HCT116 (cell line): ENCODE measurements around the gene CNMD. TPM values are rescaled to one million over a fixed set of nuclear protein-coding genes. Genes with fewer than 3 reads are reported as not detected.

Experiments used
- ATAC-seq: fragments of 200-7000 bp; cut with Tn5 transposase; 2 replicates; pipeline ENCODE4 v1.9.1; 2020; ENCODE audit warnings: mild to moderate bottlenecking, moderate library complexity
- Bru-seq: library from RNA; stranded (reverse); fragments of 400-500 nt; gene quantifications from one replicate; lab custom pipeline; 2021; lab: Mats Ljungman, UMichigan
- BruChase-seq, 2 experiments: library from RNA; stranded (reverse); fragments of 400-500 nt; gene quantifications; one replicate each; lab custom pipeline; 2021; lab: Mats Ljungman, UMichigan
- BruUV-seq: library from RNA; stranded (reverse); fragments of 400-500 nt; replicated peaks from 2 replicates; lab custom pipeline; 2021; lab: Mats Ljungman, UMichigan
- CTCF ChIA-PET: fragments of 300-600 bp; sonication (Branson Sonifier 250); formaldehyde crosslinking; loops from one replicate; lab custom pipeline; 2021; ENCODE audit warnings: antibody characterized with exemption; lab: Charles Lee
- POLR2A ChIA-PET: fragments of 300-600, 350-600 bp; sonication (Branson Sonifier 250); formaldehyde crosslinking; loops from one replicate; lab custom pipeline; 2021; ENCODE audit warnings: antibody characterized with exemption; lab: Charles Lee
- RAD21 ChIA-PET, 2 experiments: fragments of 300-600 bp; sonication (Branson Sonifier 250); formaldehyde crosslinking; loops; one replicate each; lab custom pipeline; 2023; ENCODE audit warnings: low total read pairs in 2 of 2; ENCODE audit not compliant: uncharacterized antibody in 2 of 2, unreplicated experiment in 2 of 2, low non-redundant PET in 1 of 2; lab: Charles Lee
- DNase-seq: peaks from one replicate; pipeline ENCODE4 v3.0.0-alpha.2; 2010; ENCODE audit warnings: low read depth, low spot score
- H2AFZ ChIP-seq: fragments of 200-600 bp; shearing (Covaris generic), sonication (generic); 2 replicates; pipeline ENCODE4 v1.6.1; 2017; ENCODE audit warnings: low read depth, mixed run types, mixed read lengths, antibody characterized with exemption, low read length; ENCODE audit not compliant: poor library complexity, severe bottlenecking
- H3K27ac ChIP-seq: 2 replicates; pipeline ENCODE4 v1.5.1; 2012; ENCODE audit warnings: low read depth, low read length
- H3K27me3 ChIP-seq: fragments of 200-600 bp; sonication (generic); 2 replicates; pipeline ENCODE4 v1.6.1; 2016; ENCODE audit warnings: mixed run types, low read length, mixed read lengths; ENCODE audit not compliant: insufficient read depth
- H3K36me3 ChIP-seq, 2 experiments: fragments of 200-500 bp in 1 of 2; fragments of 200-600 bp in 1 of 2; sonication (Bioruptor generic) in 1 of 2; sonication (generic) in 1 of 2; 2 replicates each; pipeline versions ENCODE4 v1.5.1 to v1.6.1; 2014 to 2016; ENCODE audit warnings: low read length in 2 of 2, inconsistent platforms in 1 of 2, mixed read lengths in 1 of 2, mixed run types in 1 of 2; ENCODE audit not compliant: insufficient read depth in 2 of 2, control insufficient read depth in 1 of 2
- H3K4me1 ChIP-seq, 2 experiments: fragments of 200-600 bp in 1 of 2; sonication (generic) in 1 of 2; 2 replicates each; pipeline versions ENCODE4 v1.5.1 to v1.6.1; 2012 to 2017; ENCODE audit warnings: low read length in 2 of 2, inconsistent platforms in 1 of 2, mild to moderate bottlenecking in 1 of 2, mixed read lengths in 1 of 2, mixed run types in 1 of 2, moderate library complexity in 1 of 2; ENCODE audit not compliant: insufficient read depth in 2 of 2, control insufficient read depth in 1 of 2
- H3K4me2 ChIP-seq: fragments of 200-600 bp; sonication (generic); 2 replicates; pipeline ENCODE4 v1.6.1; 2017; ENCODE audit warnings: mixed run types, low read length, mixed read lengths
- H3K4me3 ChIP-seq, 2 experiments: fragments of 200-600 bp in 1 of 2; sonication (generic) in 1 of 2; replicated peaks in 1 of 2; 2 replicates each; pipeline ENCODE4 v1.5.1; 2011 to 2016; ENCODE audit warnings: low read length in 2 of 2, control low read depth in 1 of 2, low read depth in 1 of 2, mild to moderate bottlenecking in 1 of 2, mixed read lengths in 1 of 2, mixed run types in 1 of 2
- H3K79me2 ChIP-seq: fragments of 200-600 bp; sonication (generic); 2 replicates; pipeline ENCODE4 v1.6.1; 2017; ENCODE audit warnings: mild to moderate bottlenecking, mixed run types, low read length, moderate library complexity, mixed read lengths; ENCODE audit not compliant: insufficient read depth
- H3K9ac ChIP-seq: fragments of 200-600 bp; sonication (generic); 2 replicates; pipeline ENCODE4 v1.6.1; 2016; ENCODE audit warnings: low read length, mixed read lengths
- H3K9me2 ChIP-seq: fragments of 200-600 bp; sonication (generic), shearing (Covaris generic); 2 replicates; pipeline ENCODE4 v1.6.1; 2017; ENCODE audit warnings: mixed run types, mild to moderate bottlenecking, moderate library complexity; ENCODE audit not compliant: insufficient read depth
- H3K9me3 ChIP-seq, 2 experiments: fragments of 200-500 bp in 1 of 2; fragments of 200-600 bp in 1 of 2; sonication (Bioruptor generic) in 1 of 2; sonication (generic) in 1 of 2; 2 replicates each; pipeline ENCODE4 v1.6.1; 2014 to 2017; ENCODE audit warnings: low read length in 2 of 2, mixed read lengths in 2 of 2, inconsistent platforms in 1 of 2, low read depth in 1 of 2, mild to moderate bottlenecking in 1 of 2, mixed run types in 1 of 2, moderate library complexity in 1 of 2; ENCODE audit not compliant: control insufficient read depth in 1 of 2, insufficient read depth in 1 of 2
- H4K20me1 ChIP-seq: fragments of 200-600 bp; sonication (generic), shearing (Covaris generic); 2 replicates; pipeline ENCODE4 v1.6.1; 2017; ENCODE audit warnings: mixed run types, mild to moderate bottlenecking, moderate library complexity; ENCODE audit not compliant: insufficient read depth
- ATF3 ChIP-seq: IDR thresholded peaks from 2 replicates; pipeline ENCODE4 v1.6.1; 2012
- CEBPB ChIP-seq: IDR thresholded peaks from 2 replicates; pipeline ENCODE4 v1.6.1; 2012; ENCODE audit warnings: low read depth
- CTCF ChIP-seq, 3 experiments: fragments of 200-600 bp in 1 of 3; sonication (generic) in 1 of 3; IDR thresholded peaks in 2 of 3; conservative IDR thresholded peaks in 1 of 3; 2 replicates each; pipeline ENCODE4 v1.5.1; 2012 to 2017; ENCODE audit warnings: low read depth in 2 of 3, low read length in 2 of 3, antibody characterized with exemption in 1 of 3, borderline replicate concordance in 1 of 3, control low read depth in 1 of 3, mild to moderate bottlenecking in 1 of 3, mixed read lengths in 1 of 3, mixed run types in 1 of 3, moderate library complexity in 1 of 3; ENCODE audit not compliant: insufficient read depth in 1 of 3
- EGR1 ChIP-seq: IDR thresholded peaks from 2 replicates; pipeline ENCODE4 v1.6.1; 2012; ENCODE audit warnings: low read depth
- EZH2 ChIP-seq: fragments of 200-600 bp; sonication (generic); IDR thresholded peaks from 2 replicates; pipeline ENCODE4 v1.6.1; 2017; ENCODE audit warnings: antibody characterized with exemption, mixed run types
- EZH2phosphoT487 ChIP-seq: fragments of 200-600 bp; IDR thresholded peaks from 2 replicates; pipeline ENCODE4 v1.6.1; 2018; ENCODE audit warnings: antibody characterized with exemption, borderline replicate concordance
- FOSL1 ChIP-seq: IDR thresholded peaks from 2 replicates; pipeline ENCODE4 v1.6.1; 2012; ENCODE audit warnings: low read depth
- MAX ChIP-seq: IDR thresholded peaks from 2 replicates; pipeline ENCODE4 v1.6.1; 2012
- POLR2A ChIP-seq: IDR thresholded peaks from 2 replicates; pipeline ENCODE4 v1.7.0; 2011; ENCODE audit warnings: borderline replicate concordance; ENCODE audit not compliant: insufficient read depth, insufficient read length; ENCODE audit errors: extremely low read depth
- RAD21 ChIP-seq: IDR thresholded peaks from 2 replicates; pipeline ENCODE4 v1.6.1; 2012; ENCODE audit warnings: low read depth, mild to moderate bottlenecking
- REST ChIP-seq: IDR thresholded peaks from 2 replicates; pipeline ENCODE4 v1.6.1; 2012; ENCODE audit warnings: low read depth
- SIN3A ChIP-seq: IDR thresholded peaks from 2 replicates; pipeline ENCODE4 v1.6.1; 2012; ENCODE audit warnings: low read depth
- SP1 ChIP-seq: IDR thresholded peaks from 2 replicates; pipeline ENCODE4 v1.6.1; 2012; ENCODE audit warnings: low read depth
- SRF ChIP-seq: IDR thresholded peaks from 2 replicates; pipeline ENCODE4 v1.6.1; 2012; ENCODE audit warnings: low read depth
- TCF7L2 ChIP-seq: IDR thresholded peaks from 2 replicates; pipeline ENCODE4 v1.7.0; 2011; ENCODE audit warnings: borderline replicate concordance, inconsistent platforms; ENCODE audit not compliant: insufficient read depth, insufficient read length; ENCODE audit errors: extremely low read depth
- YY1 ChIP-seq: IDR thresholded peaks from 2 replicates; pipeline ENCODE4 v1.6.1; 2011; ENCODE audit warnings: low read length, low read depth, moderate library complexity, mild to moderate bottlenecking; ENCODE audit not compliant: insufficient replicate concordance; ENCODE audit errors: extremely low read depth
- ZBTB33 ChIP-seq: IDR thresholded peaks from 2 replicates; pipeline ENCODE4 v1.6.1; 2011; ENCODE audit warnings: mild to moderate bottlenecking, low read length, moderate library complexity; ENCODE audit not compliant: insufficient replicate concordance; ENCODE audit errors: extremely low read depth
- ZNF274 ChIP-seq: fragments of 200-500 bp; sonication (Bioruptor generic); IDR thresholded peaks from 2 replicates; pipeline ENCODE4 v1.6.1; 2014; ENCODE audit warnings: mild to moderate bottlenecking, low read depth, low read length, inconsistent platforms
- intact Hi-C: fragments of 100-400 bp; cut with micrococcal nuclease; formaldehyde crosslinking; loops from 2 replicates; pipeline ENCODE4 v1.10.0; 2022
- long read RNA-seq: library from polyadenylated mRNA; unstranded; transcript quantifications from one replicate; pipeline ENCODE4 v2.0.0, GENCODE V29; 2021; ENCODE audit not compliant: unreplicated experiment
- polyA plus RNA-seq: library from polyadenylated mRNA; unstranded; fragments of >200 nt; gene quantifications from 2 replicates; pipeline ENCODE4 v1.2.1, GENCODE V29; 2012; ENCODE audit warnings: missing spikeins
- total RNA-seq: library from RNA; stranded (reverse); gene quantifications from one replicate; pipeline ENCODE4 v1.2.1, GENCODE V29; 2021; ENCODE audit not compliant: unreplicated experiment

CNMD gene
- not detected for total RNA-seq
- not detected in 2 replicates for polyA plus RNA-seq
- percentile 4 among the genes with signal in this experiment for Bru-seq, nascent RNA
- not detected for BruChase-seq, experiment 1, labeled RNA remaining after a 6-hour chase
- not detected for BruChase-seq, experiment 2, labeled RNA remaining after a 2-hour chase
- long read RNA-seq = 0 reads

- Histone ChIP-seq H3K9ac (no peak within 1 kb of the TSS), H3K4me2 (no peak within 1 kb of the TSS), H4K20me1 (no peaks in the 10 kb centered on the region), H3K9me2 (no peaks in the 10 kb centered on the region), H2AFZ (no peak within 1 kb of the TSS), H3K27ac (no peak within 1 kb of the TSS), H3K27me3 (no peaks in the 10 kb centered on the region; the same call in 1 of the 2 replicates), H3K4me3 (no peak within 1 kb of the TSS), H3K79me2 (no peaks in the 10 kb centered on the region), H3K36me3 (no peaks in the 10 kb centered on the region), H3K9me3 (no peaks in the 10 kb centered on the region)
- no peak for DNase-seq
- POLR2A ChIA-PET = no interaction called here
- no peak for ATAC-seq
- CTCF ChIA-PET = no interaction called here
- RAD21 ChIA-PET = no interaction called here
- intact Hi-C loops = no loop called here
- TF ChIP-seq FOSL1 (no peak), ZBTB33 (no peak), ZNF274 (no peak), REST (no peak), EZH2phosphoT487 (no peak), EGR1 (no peak), CTCF (IDR thresholded peaks at IDR 0.05 in 2 of 3, conservative IDR thresholded peaks at IDR 0.05 in 1 of 3; ENCODE audit: borderline replicate concordance in 1 of 3, insufficient read depth in 1 of 3, low read depth in 2 of 3, low read length in 2 of 3) (no peak), MAX (no peak), POLR2A (no peak), RAD21 (no peak), SRF (no peak), SP1 (no peak), SIN3A (no peak), EZH2 (no peak), CEBPB (no peak), ATF3 (no peak), YY1 (no peak), TCF7L2 (no peak)
- TF ChIP-seq, all 23 proteins: peak for 0
- BruUV-seq = no TSS peak
- no peaks in the 10 kb centered on the region for H3K4me1 ChIP-seq
These were observed at the start of gene CNMD for GRCh38 chr13:52739468-52740071. Gene CNMD, minus strand, starts transcription at chr13:52739820. Its CDS starts 119 bp downstream, at chr13:52739701.
